Measurements from ENCODE around the gene IFNLR1.

The IFNLR1 gene

DNA sequence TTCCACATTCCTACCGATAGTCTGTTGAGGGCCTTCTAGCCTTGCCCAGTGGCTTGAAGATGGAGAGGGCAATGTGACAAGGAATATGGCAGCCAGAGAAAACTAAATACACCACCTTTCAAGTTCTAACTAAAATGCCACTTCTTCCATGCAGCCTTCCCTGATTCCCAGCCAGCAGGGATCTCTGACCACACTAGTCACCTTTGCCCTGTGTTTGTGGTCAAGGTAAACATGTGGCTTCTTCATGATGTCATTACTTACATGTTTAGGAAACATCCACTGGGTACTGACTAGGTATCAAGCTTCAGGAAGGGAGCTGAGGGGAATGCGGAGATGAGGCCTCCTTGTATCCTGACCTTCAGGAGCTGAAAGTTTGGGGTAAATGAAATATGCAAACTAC lies 21.6 kb downstream of the IFNLR1 start:
- Histone ChIP-seq H3K36me3 (ENCODE audit: control insufficient read depth, insufficient read depth, low read length) (peaks cover 24% of the 10 kb centered on the region), H3K4me3 (replicated peaks; ENCODE audit: low read depth, low read length) (no peak overlapping the region), H3K27me3 (replicated peaks; ENCODE audit: control insufficient read depth, insufficient read depth, low read length) (no peaks in the 10 kb centered on the region)
- TF ChIP-seq, protein P1, sequence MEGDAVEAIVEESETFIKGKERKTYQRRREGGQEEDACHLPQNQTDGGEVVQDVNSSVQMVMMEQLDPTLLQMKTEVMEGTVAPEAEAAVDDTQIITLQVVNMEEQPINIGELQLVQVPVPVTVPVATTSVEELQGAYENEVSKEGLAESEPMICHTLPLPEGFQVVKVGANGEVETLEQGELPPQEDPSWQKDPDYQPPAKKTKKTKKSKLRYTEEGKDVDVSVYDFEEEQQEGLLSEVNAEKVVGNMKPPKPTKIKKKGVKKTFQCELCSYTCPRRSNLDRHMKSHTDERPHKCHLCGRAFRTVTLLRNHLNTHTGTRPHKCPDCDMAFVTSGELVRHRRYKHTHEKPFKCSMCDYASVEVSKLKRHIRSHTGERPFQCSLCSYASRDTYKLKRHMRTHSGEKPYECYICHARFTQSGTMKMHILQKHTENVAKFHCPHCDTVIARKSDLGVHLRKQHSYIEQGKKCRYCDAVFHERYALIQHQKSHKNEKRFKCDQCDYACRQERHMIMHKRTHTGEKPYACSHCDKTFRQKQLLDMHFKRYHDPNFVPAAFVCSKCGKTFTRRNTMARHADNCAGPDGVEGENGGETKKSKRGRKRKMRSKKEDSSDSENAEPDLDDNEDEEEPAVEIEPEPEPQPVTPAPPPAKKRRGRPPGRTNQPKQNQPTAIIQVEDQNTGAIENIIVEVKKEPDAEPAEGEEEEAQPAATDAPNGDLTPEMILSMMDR (IDR thresholded peaks at IDR 0.05; ENCODE audit: insufficient read depth, low read length, poor library complexity, severe bottlenecking), result no peak
- DNase-seq (ENCODE audit: extremely low read depth, insufficient read length), result no peak

DNA sequence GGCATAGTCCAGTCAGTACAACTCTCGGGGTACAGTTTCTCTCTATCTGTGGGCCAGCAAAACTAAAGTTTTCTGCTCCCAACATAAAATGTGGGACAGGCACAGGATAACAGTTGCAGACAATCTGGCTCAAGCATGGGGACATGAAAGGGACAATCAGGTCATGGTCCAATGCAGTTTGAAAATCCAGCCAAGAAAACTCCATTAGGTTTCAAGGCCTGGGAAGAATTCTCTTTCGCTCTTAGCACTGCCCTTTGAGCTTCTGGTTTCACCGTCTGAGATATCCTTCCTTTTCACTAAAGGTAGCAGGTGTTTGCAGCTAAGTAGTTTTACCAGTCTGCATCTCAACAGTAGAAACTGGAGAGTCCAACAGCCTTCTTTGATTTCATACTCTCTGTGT lies 23.1 kb downstream of the IFNLR1 start:
- DNase-seq (ENCODE audit: extremely low read depth, insufficient read length), result no peak
- peaks cover 24% of the 10 kb centered on the region for H3K36me3 ChIP-seq (ENCODE audit: control insufficient read depth, insufficient read depth, low read length)
- H3K4me3 ChIP-seq (replicated peaks; ENCODE audit: low read depth, low read length), result no peak overlapping the region
- no peaks in the 10 kb centered on the region for H3K27me3 ChIP-seq (replicated peaks; ENCODE audit: control insufficient read depth, insufficient read depth, low read length)
- TF ChIP-seq, protein P1 (IDR thresholded peaks at IDR 0.05; ENCODE audit: insufficient read depth, low read length, poor library complexity, severe bottlenecking), result no peak

DNA sequence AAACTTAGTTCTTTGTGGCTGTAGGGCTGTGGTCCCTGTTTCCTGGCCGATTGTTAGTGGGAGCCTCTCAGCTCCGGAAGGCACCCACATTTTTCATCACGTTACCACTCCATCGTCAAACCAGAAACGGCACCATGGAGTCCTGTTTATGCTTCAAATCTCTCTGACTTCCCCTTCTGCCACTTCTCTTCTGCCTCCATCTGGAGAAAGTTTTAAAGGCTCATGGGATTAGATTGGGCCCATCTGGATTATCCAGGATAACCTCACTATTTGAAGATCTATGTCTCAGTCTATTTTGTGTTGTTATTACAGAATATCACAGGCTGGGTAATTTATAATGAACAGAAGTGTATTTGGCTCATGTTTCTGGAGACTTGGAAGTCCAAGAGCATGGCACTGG lies 24.9 kb downstream of the IFNLR1 start:
- peaks cover 25% of the 10 kb centered on the region for H3K36me3 ChIP-seq (ENCODE audit: control insufficient read depth, insufficient read depth, low read length)
- H3K27me3 ChIP-seq (replicated peaks; ENCODE audit: control insufficient read depth, insufficient read depth, low read length), result no peaks in the 10 kb centered on the region
- H3K4me3 ChIP-seq (replicated peaks; ENCODE audit: low read depth, low read length), result no peak overlapping the region
- TF ChIP-seq, protein P1 (IDR thresholded peaks at IDR 0.05; ENCODE audit: insufficient read depth, low read length, poor library complexity, severe bottlenecking), result no peak
- no peak for DNase-seq (ENCODE audit: extremely low read depth, insufficient read length)

DNA sequence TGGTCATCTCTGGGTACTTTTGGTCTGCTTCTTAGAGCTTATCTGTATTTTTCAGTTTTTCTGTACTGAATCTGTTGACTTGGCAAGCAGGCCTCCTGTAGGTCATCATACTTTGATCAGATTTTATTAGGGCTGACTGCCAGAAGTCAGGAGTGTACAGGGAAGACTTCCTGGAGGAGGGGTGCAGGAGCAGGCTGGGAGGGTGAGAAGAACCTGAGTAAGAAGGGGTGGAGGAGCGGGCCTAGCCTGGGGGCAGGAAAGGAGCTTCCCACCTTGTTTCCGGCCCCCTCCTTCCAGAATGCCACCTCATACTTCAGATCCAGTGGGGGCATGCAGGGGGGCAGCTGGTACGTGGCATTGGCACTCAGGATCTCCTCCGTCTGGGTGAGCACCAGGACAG lies 25.8 kb downstream of the IFNLR1 start:
- TF ChIP-seq, protein P1 (IDR thresholded peaks at IDR 0.05; ENCODE audit: insufficient read depth, low read length, poor library complexity, severe bottlenecking), result no peak
- DNase-seq (ENCODE audit: extremely low read depth, insufficient read length), result no peak
- Histone ChIP-seq H3K36me3 (ENCODE audit: control insufficient read depth, insufficient read depth, low read length) (peaks cover 28% of the 10 kb centered on the region), H3K4me3 (replicated peaks; ENCODE audit: low read depth, low read length) (no peak overlapping the region), H3K27me3 (replicated peaks; ENCODE audit: control insufficient read depth, insufficient read depth, low read length) (no peaks in the 10 kb centered on the region)

DNA sequence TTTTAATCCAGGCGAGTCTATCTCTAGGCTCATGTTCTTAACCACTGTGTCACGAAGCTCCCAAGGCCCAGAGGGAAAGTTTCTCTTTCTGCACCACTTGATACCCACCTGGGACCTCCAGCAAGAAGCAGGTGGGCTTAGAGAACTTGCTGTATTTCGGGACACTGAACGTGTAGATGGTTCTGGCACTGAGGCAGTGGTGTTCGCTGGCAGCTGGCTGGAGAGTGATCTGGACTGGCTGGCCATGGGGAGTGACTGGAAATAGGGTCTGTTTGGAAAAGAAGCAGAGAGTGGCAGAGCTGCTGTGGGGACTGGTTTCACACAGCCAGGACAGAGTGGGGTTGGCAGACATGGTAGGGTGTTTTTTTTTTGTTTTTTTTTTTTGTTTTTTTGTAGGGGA lies 27.7 kb downstream of the IFNLR1 start:
- no peak for DNase-seq (ENCODE audit: extremely low read depth, insufficient read length)
- Histone ChIP-seq H3K27me3 (replicated peaks; ENCODE audit: control insufficient read depth, insufficient read depth, low read length) (no peaks in the 10 kb centered on the region), H3K4me3 (replicated peaks; ENCODE audit: low read depth, low read length) (no peak overlapping the region), H3K36me3 (ENCODE audit: control insufficient read depth, insufficient read depth, low read length) (peaks cover 27% of the 10 kb centered on the region)
- TF ChIP-seq, protein P1 (IDR thresholded peaks at IDR 0.05; ENCODE audit: insufficient read depth, low read length, poor library complexity, severe bottlenecking), result no peak

DNA sequence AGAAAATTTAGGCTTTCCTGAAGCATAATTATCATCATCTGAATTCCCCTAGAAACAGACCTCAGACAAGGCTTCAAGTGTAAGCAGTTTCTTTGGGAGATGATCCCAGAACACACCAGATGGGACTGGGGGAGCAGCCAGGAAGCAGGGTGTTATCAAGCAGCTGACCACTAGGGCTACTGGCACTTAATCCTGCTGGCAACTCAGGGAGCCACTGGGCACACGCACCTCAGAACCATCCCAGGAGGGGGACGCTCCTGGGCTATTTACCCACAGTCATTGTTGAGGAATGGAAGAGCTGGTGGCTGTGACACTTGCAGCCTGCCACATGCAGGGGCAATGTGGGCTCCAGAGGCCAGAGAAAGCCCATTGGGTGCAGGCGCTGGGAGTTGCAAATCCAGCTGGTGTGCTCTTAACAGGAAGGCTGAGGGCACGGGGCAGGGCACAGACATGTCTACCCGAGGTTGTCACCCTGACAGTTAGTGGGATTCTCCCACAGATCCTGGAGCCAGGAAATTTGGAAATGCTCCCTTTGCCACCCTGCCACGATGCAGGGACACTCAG lies 29.1 kb downstream of the IFNLR1 start:
- Histone ChIP-seq H3K36me3 (ENCODE audit: control insufficient read depth, insufficient read depth, low read length) (peaks cover 24% of the 10 kb centered on the region), H3K4me3 (replicated peaks; ENCODE audit: low read depth, low read length) (no peak overlapping the region), H3K27me3 (replicated peaks; ENCODE audit: control insufficient read depth, insufficient read depth, low read length) (no peaks in the 10 kb centered on the region)
- TF ChIP-seq, protein P1 (IDR thresholded peaks at IDR 0.05; ENCODE audit: insufficient read depth, low read length, poor library complexity, severe bottlenecking), result peak; percentile 15
- no peak for DNase-seq (ENCODE audit: extremely low read depth, insufficient read length)
